Raji (cell line): Measurements from ENCODE around the gene SCAANT1.

Experiments used
- POLR2A ChIP-seq: IDR thresholded peaks from 2 replicates; pipeline ENCODE4 v1.6.1; 2011; ENCODE audit warnings: low read depth, low read length, control low read depth; ENCODE audit not compliant: insufficient read depth

The SCAANT1 gene

GRCh38 chr3:63943678-63944077, 31.5 kb upstream of the SCAANT1 start:
- TF ChIP-seq POLR2A = no peak

- no peak for TF ChIP-seq POLR2A
These were observed 30.3 kb upstream of the SCAANT1 start for GRCh38 chr3:63942528-63942927.

- TF ChIP-seq POLR2A = no peak
These were observed 28.2 kb upstream of the SCAANT1 start for GRCh38 chr3:63940389-63940757.

GRCh38 chr3:63937661-63938651, 25.8 kb upstream of the SCAANT1 start:
- no peak for TF ChIP-seq POLR2A

GRCh38 chr3:63936925-63937324, 24.7 kb upstream of the SCAANT1 start:
- TF ChIP-seq POLR2A = no peak

- no peak for TF ChIP-seq POLR2A
These were observed 22.1 kb upstream of the SCAANT1 start for GRCh38 chr3:63934041-63934866.

GRCh38 chr3:63933459-63933858, 21.3 kb upstream of the SCAANT1 start:
- TF ChIP-seq POLR2A = no peak

GRCh38 chr3:63932509-63933212, 20.5 kb upstream of the SCAANT1 start:
- TF ChIP-seq POLR2A = no peak

GRCh38 chr3:63931290-63931689, 19.1 kb upstream of the SCAANT1 start:
- TF ChIP-seq POLR2A = no peak

- TF ChIP-seq POLR2A = no peak
These were observed 15.5 kb upstream of the SCAANT1 start for GRCh38 chr3:63927422-63928280.

GRCh38 chr3:63926309-63926708, 14.1 kb upstream of the SCAANT1 start:
- TF ChIP-seq POLR2A = no peak

- no peak for TF ChIP-seq POLR2A
These were observed 10.5 kb upstream of the SCAANT1 start for GRCh38 chr3:63922491-63923199.

GRCh38 chr3:63921741-63922482, 9.7 kb upstream of the SCAANT1 start:
- TF ChIP-seq POLR2A = no peak

GRCh38 chr3:63920001-63920400, 7.8 kb upstream of the SCAANT1 start:
- TF ChIP-seq POLR2A = no peak

- TF ChIP-seq POLR2A = no peak
These were observed 6.1 kb upstream of the SCAANT1 start for GRCh38 chr3:63918321-63918720.
